ENCODE results near the gene BRF1. TPM values are rescaled to one million over a fixed set of nuclear protein-coding genes. Genes with fewer than 3 reads are reported as not detected.

Gene BRF1
- total and polyA plus RNA-seq, 3 donors from 2014 or later = 30.3 to 112 (median 95.3) TPM

DNA sequence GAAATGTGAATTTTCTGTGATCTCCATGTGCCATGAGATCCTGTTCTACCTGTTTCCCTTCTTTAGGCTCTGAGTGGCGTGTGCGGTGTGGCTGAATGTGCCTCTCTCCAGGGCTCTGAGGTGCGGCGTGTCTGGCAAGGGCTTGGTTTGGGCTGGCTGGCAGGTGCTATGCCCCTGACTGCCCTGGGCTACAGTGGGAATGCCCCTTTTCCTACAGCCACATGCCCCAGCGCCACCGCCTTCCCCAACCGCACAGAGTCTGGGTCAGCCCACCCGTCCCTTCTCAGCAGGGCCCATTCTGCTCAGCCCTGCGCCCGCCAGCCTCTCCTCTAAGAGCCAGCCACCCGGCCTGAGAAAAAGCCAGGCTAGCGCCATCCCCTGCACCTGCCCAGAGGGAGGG, 27.7 kb downstream of the BRF1 start:
- intact Hi-C loops (cut with DNase I; ENCODE audit: low total_unique reads) = no loop called here
- 87 to 91% methylated on average over 11 to 12 of the region's 12 CpGs for WGBS, 2 donors

DNA sequence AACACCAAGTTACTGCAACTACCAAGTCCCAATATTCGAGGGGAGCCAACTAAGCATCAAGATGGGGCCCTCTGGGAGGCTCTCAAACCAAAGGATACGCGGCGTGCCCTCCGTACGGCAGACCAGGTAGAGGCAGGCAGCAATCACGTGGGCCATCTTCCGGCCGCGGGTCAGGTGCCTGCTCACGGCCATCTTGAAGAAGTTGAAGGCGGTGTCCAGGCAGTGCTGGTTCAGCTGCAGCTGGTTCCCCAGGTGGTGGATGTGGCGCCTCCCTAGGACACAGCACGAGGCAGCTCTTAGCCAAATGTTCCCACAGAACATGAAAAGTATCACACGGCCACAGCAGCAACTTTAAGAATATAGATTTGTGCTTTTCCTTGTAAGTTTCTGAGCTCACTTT, 28.2 kb downstream of the BRF1 start:
- DNase-seq = no peak
- WGBS, 2 donors = 88 to 92% methylated on average over 15 of the region's 15 CpGs
- no peaks in the 10 kb centered on the region for H3K9me3 ChIP-seq
- H3K4me3 ChIP-seq = no peak overlapping the region
- H3K36me3 ChIP-seq (ENCODE audit: low read depth, missing control alignments) = no peaks in the 10 kb centered on the region
- no peak overlapping the region for H3K27ac ChIP-seq
- no peaks in the 10 kb centered on the region for H3K4me1 ChIP-seq
- intact Hi-C loops (cut with DNase I; ENCODE audit: low total_unique reads) = no loop called here
- TF ChIP-seq POLR2A (IDR thresholded peaks at IDR 0.05) = no peak
- TF ChIP-seq, protein P1, sequence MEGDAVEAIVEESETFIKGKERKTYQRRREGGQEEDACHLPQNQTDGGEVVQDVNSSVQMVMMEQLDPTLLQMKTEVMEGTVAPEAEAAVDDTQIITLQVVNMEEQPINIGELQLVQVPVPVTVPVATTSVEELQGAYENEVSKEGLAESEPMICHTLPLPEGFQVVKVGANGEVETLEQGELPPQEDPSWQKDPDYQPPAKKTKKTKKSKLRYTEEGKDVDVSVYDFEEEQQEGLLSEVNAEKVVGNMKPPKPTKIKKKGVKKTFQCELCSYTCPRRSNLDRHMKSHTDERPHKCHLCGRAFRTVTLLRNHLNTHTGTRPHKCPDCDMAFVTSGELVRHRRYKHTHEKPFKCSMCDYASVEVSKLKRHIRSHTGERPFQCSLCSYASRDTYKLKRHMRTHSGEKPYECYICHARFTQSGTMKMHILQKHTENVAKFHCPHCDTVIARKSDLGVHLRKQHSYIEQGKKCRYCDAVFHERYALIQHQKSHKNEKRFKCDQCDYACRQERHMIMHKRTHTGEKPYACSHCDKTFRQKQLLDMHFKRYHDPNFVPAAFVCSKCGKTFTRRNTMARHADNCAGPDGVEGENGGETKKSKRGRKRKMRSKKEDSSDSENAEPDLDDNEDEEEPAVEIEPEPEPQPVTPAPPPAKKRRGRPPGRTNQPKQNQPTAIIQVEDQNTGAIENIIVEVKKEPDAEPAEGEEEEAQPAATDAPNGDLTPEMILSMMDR (IDR thresholded peaks at IDR 0.05) = no peak
- no peaks in the 10 kb centered on the region for H3K27me3 ChIP-seq

More for the DNA sequence above, 27.7 kb downstream of the BRF1 start:
- TF ChIP-seq, protein P1 (IDR thresholded peaks at IDR 0.05) = no peak
- TF ChIP-seq POLR2A (IDR thresholded peaks at IDR 0.05) = no peak
- Histone ChIP-seq H3K36me3 (ENCODE audit: low read depth, missing control alignments) (no peaks in the 10 kb centered on the region), H3K27ac (no peak overlapping the region), H3K27me3 (no peaks in the 10 kb centered on the region), H3K9me3 (no peaks in the 10 kb centered on the region), H3K4me3 (no peak overlapping the region), H3K4me1 (no peaks in the 10 kb centered on the region)
- DNase-seq = no peak

- no peak overlapping the region for H3K27ac ChIP-seq
- 85 to 89% methylated on average over 15 to 22 of the region's 22 CpGs for WGBS, 2 donors
- H3K9me3 ChIP-seq = no peaks in the 10 kb centered on the region
- DNase-seq = no peak
- TF ChIP-seq POLR2A (IDR thresholded peaks at IDR 0.05) = no peak
- TF ChIP-seq, protein P1 (IDR thresholded peaks at IDR 0.05) = no peak
- H3K4me3 ChIP-seq = no peak overlapping the region
- no peaks in the 10 kb centered on the region for H3K27me3 ChIP-seq
- H3K36me3 ChIP-seq (ENCODE audit: low read depth, missing control alignments) = no peaks in the 10 kb centered on the region
- no peaks in the 10 kb centered on the region for H3K4me1 ChIP-seq
- intact Hi-C loops (cut with DNase I; ENCODE audit: low total_unique reads) = no loop called here
These were observed 29.4 kb downstream of the BRF1 start for GRCh38 chr14:105271224-105271890.

DNA sequence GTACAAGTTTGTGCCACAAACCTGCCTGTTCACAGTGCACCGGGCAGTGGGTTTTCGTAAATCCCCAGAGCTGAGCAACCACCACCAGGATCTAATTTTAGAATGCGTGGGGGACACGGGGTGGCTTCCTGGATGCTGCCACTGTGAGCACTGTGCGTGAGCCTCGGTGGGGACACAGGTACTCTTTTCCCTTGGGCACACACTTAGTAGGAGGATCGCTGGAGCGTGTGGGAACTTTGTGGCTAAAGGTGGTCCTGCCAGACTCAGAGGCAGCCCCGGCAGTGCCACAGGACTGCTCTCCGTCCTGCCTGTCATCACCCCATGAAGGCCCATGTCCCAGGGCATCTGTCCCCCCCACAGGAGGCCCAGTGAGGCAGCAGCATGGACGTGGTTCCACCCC, 31.4 kb downstream of the BRF1 start:
- H3K4me3 ChIP-seq = no peak overlapping the region
- H3K36me3 ChIP-seq (ENCODE audit: low read depth, missing control alignments) = no peaks in the 10 kb centered on the region
- H3K9me3 ChIP-seq = no peaks in the 10 kb centered on the region
- WGBS, 2 donors = 78 to 85% methylated on average over 5 to 11 of the region's 11 CpGs
- intact Hi-C loops (cut with DNase I; ENCODE audit: low total_unique reads) = no loop called here
- DNase-seq = no peak
- TF ChIP-seq POLR2A (IDR thresholded peaks at IDR 0.05) = no peak
- TF ChIP-seq, protein P1 (IDR thresholded peaks at IDR 0.05) = no peak
- H3K27ac ChIP-seq = no peak overlapping the region
- no peaks in the 10 kb centered on the region for H3K27me3 ChIP-seq
- H3K4me1 ChIP-seq = no peaks in the 10 kb centered on the region

Measured in testis (tissue), 3 donors.